Stimulated activated CD8-positive, alpha-beta memory T cell treated with anti-CD3 and anti-CD28 coated beads, Interleukin-2, amount 100 ng/mL, for 48 hours (primary cell): ENCODE results near the gene GAB1.

Source experiments
- DNase-seq, 2 donors: peaks; one replicate each; pipeline ENCODE4 v3.0.0-alpha.2; 2020; ENCODE audit warnings: low read depth in 2 of 2

The GAB1 gene

GRCh38 chr4:143489106-143489505 lies 152.4 kb downstream of the GAB1 start:
- DNase-seq = no peak

DNA sequence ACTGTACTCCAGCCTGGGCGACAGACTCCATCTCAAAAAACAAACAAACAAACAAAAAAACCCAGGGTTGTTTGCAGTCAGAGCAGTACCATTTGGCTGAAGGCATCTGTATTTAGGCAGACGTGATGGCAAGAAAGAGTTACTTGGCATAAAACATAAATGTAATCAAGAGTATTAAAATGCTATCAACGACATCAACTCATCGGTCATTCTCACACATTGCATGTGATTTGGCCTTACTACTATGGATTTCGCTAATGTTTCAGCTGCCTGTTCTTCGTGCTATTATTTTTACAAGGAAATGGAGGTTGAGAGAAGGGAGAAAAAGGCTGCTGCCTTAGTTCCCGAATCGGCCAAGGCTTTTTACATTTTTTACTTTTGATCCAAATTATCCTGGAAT lies 161.3 kb downstream of the GAB1 start:
- no peak for DNase-seq

GRCh38 chr4:143502231-143502630 lies 165.6 kb downstream of the GAB1 start:
- DNase-seq = no peak

- no peak for DNase-seq
Measured at GRCh38 chr4:143506031-143506430, 169.4 kb downstream of the GAB1 start.

GRCh38 chr4:143511906-143512305 lies 175.2 kb downstream of the GAB1 start:
- DNase-seq = no peak

DNA sequence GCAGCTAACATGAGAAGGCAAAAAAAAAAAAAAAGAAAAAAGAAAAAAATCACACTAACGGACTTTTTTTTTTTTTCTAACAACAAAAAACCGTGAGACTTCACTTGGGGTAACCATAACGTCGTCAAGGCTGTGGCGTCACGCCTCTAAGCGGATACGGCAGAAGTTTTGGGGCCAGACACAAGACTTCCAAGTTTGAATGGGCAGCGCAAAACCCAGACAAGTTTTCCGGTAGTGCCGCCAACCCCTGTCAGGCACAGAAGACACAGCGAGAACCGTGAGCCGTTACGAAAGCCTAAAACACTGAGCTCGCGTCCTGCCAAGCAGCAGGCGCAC lies 176.3 kb downstream of the GAB1 start:
- no peak for DNase-seq

- peak; percentile 85 to 93 for DNase-seq
Measured at GRCh38 chr4:143513314-143514168, 176.9 kb downstream of the GAB1 start, which contains the start of gene SMARCA5. SMARCA5 (plus strand) TSS chr4:143513702; CDS start chr4:143513925, 223 bp downstream.

DNA sequence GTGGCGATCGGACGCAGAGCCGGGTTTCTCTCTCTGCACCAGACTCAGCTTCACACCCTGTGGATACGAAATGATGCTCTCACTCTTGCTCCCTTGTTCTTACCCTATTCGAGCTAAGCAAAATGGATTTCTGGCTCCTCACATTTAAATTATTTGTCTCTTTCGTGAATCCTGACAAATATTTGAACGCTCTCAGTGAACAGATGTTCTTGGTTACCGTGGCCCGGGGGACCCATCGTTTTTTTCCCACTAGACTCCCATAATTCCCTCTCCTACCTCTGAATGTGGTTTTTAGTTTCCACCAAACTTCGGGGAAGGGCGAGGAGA lies 177.5 kb downstream of the GAB1 start:
- DNase-seq = no peak

DNA sequence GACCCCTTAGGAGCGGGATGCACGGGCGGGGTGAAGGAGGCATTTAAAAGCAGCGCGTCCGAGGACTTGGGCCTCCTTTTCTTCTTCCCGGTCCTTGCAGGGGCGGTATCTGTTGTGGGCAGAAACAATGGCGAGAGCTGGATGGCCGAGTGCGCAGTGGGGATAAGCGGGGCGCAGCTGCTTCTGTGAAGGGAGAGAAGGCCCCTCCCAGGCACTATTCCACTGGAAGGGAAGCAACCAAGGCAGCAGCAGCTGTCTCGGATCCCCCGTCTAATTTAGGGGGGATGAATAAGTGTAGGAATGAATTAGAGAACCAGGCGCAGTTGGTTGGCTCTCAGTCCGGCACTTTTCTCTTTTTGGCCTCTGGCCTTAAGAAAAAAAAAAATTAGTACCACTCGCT lies 177.8 kb downstream of the GAB1 start:
- peak; percentile 2 to 7 for DNase-seq

GRCh38 chr4:143514901-143515300 lies 178.2 kb downstream of the GAB1 start:
- no peak for DNase-seq

- no peak for DNase-seq
Measured at GRCh38 chr4:143515905-143516304, 179.2 kb downstream of the GAB1 start.

DNA sequence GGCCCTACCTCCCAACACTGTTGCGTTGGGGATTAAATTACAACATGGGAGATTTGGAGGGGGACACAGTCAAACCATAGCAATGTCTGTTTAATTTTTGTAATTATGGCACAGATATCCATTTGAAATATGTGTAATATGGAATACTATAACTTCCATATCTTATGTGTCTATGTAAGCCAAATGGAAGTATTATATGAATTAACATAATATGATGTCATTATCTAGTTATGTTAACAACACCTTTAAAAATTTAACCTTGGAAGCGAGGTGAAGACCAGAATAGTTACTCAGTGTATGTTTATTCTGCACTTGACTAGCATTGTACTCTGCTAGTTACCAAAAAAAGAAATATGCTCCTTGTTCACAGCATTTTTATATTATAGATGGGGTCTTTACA lies 181.1 kb downstream of the GAB1 start:
- no peak for DNase-seq
